22Rv1 (cell line): ENCODE results near the gene ATG7.

Experiments
- CTCF ChIP-seq: fragments of 450-650 bp; IDR thresholded peaks from 2 replicates; pipeline ENCODE4 v1.5.1; 2017; ENCODE audit warnings: mild to moderate bottlenecking
- ZFX ChIP-seq: fragments of 450-650 bp; IDR thresholded peaks from 2 replicates; pipeline ENCODE4 v1.6.1; 2017; ENCODE audit warnings: antibody characterized with exemption, borderline replicate concordance

GRCh38 chr3:11370966-11371365 is 98.8 kb downstream of the ATG7 start:
- TF ChIP-seq ZFX (no peak), CTCF (no peak)
